Peyer's patch (tissue), 4 donors: ENCODE data around the gene C4A. TPM values are rescaled to one million over a fixed set of nuclear protein-coding genes. Genes with fewer than 3 reads are reported as not detected.
A peak's percentile ranks its signal among the peaks of the same experiment; 100 is the strongest.

ENCODE experiments used
- DNase-seq, 3 donors: peaks; one replicate each; pipeline ENCODE4 v3.0.0-alpha.2; 2017 to 2019
- H3K27ac ChIP-seq, 4 donors: fragments of 200-600 bp; sonication (generic); one replicate each; pipeline ENCODE4 v1.5.1; 2016 to 2019
- H3K27me3 ChIP-seq, 2 donors: fragments of 200-600 bp; sonication (generic); one replicate each; pipeline ENCODE4 v1.5.1; 2019
- H3K36me3 ChIP-seq, 3 donors: fragments of 200-600 bp; sonication (generic); one replicate each; pipeline ENCODE4 v1.5.1; 2016 to 2019
- H3K4me1 ChIP-seq, 4 donors: fragments of 200-600 bp; sonication (generic); one replicate each; pipeline ENCODE4 v1.5.1; 2016 to 2019
- H3K4me3 ChIP-seq, 4 donors: fragments of 200-600 bp; sonication (generic); 1 replicate in 3 of 4; 2 replicates in 1 of 4; pipeline ENCODE4 v1.5.1; 2016 to 2019; ENCODE audit warnings: mild to moderate bottlenecking in 1 of 4
- H3K9me3 ChIP-seq, 4 donors: fragments of 200-600 bp; sonication (generic); one replicate each; pipeline ENCODE4 v1.5.1; 2016 to 2019; ENCODE audit warnings: mild to moderate bottlenecking in 1 of 4
- CTCF ChIP-seq, 6 experiments: fragments of 450-650 bp in 4 of 6; fragments of 200-600 bp in 2 of 6; sonication (generic) in 1 of 6; IDR thresholded peaks; one replicate each; pipeline ENCODE4 v1.5.1; 2017 to 2019; ENCODE audit warnings: antibody characterized with exemption in 6 of 6, mild to moderate bottlenecking in 3 of 6, moderate library complexity in 1 of 6
- POLR2A ChIP-seq, 2 donors: fragments of 450-650 bp; IDR thresholded peaks; one replicate each; pipeline ENCODE4 v1.5.1; 2017; ENCODE audit warnings: antibody characterized with exemption in 2 of 2, mild to moderate bottlenecking in 2 of 2, moderate library complexity in 2 of 2
- total RNA-seq, 4 donors: library from RNA; depleted of rRNA; stranded (reverse); fragments of >200 nt; gene quantifications; one replicate each; pipeline ENCODE4 v1.1.0, GENCODE V29; 2016

C4A gene
- total RNA-seq, 4 donors from 2014 or later, result 13.7 to 56.9 (median 20.8) TPM

DNA sequence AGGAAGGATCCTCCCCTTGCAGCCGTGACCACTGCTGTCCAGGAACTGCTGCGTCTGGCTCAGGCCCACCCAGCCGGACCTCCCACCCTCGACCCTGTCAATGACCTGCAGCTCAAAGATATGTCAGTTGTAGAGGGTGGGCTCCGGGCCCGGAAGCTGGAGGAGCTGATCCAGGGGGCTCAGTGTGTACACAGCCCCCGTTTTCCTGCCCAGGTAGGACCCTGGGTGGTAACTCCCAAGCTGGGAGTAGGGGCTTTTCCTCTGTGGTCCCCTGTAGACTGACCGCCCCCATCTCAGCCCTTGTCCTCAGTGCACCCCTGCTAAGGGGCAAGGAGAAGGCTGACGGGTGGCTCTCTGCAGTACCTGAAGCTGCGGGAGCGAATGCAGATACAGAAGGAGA is 13.5 kb upstream of the C4A start:
- H3K27me3 ChIP-seq, result no peaks in the 10 kb centered on the region
- H3K4me1 ChIP-seq, result peaks cover 0 to 21% (median 12%) of the 10 kb centered on the region in 4 donors
- H3K9me3 ChIP-seq, result no peaks in the 10 kb centered on the region
- peaks cover 0 to 67% (median 0%) of the 10 kb centered on the region in 3 donors for H3K36me3 ChIP-seq
- no peak overlapping the region for H3K27ac ChIP-seq
- TF ChIP-seq CTCF (IDR thresholded peaks at IDR 0.05) (no peak), POLR2A (IDR thresholded peaks at IDR 0.05) (no peak)
- peak in 1 of 3 donors; percentile 42 for DNase-seq
- H3K4me3 ChIP-seq, result no peak overlapping the region

DNA sequence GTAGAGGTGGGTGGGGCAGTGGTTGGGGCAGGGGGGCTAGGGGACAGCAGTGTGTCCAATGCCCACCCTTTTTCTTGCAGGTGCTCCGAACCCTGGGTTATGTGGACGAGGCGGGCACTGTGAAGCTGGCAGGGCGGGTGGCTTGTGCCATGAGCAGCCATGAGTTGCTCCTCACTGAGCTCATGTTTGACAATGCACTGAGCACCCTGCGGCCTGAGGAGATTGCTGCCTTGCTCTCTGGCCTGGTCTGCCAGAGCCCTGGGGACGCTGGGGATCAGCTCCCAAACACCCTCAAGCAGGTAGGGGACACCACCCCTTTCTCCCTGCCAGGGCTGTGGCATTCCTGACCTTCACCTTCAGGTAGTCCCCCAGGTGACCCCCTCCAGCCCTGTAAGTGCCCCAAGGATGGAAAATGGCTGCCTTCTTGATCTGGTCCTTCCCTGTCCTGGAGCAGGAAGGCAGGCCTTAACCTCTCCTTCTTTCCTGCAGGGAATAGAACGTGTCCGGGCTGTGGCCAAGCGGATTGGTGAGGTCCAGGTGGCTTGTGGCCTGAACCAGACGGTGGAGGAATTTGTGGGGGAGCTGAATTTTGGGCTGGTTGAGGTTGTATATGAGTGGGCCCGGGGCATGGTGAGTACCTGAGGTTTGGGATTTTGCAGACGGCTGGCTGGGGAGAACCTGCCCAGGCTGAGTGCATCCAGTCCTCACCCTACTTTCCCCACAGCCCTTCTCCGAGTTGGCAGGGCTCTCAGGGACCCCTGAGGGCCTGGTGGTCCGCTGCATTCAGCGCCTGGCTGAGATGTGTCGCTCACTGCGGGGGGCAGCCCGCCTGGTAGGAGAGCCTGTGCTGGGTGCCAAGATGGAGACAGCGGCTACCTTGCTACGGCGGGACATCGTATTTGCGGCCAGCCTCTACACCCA is 12.8 kb upstream of the C4A start:
- TF ChIP-seq CTCF (IDR thresholded peaks at IDR 0.05) (no peak), POLR2A (IDR thresholded peaks at IDR 0.05) (no peak)
- no peaks in the 10 kb centered on the region for H3K9me3 ChIP-seq
- H3K36me3 ChIP-seq, result peaks cover 0 to 60% (median 0%) of the 10 kb centered on the region in 3 donors
- H3K27me3 ChIP-seq, result no peaks in the 10 kb centered on the region
- H3K4me1 ChIP-seq, result peaks cover 0 to 25% (median 12%) of the 10 kb centered on the region in 4 donors
- no peak overlapping the region for H3K27ac ChIP-seq
- DNase-seq, result peak in 1 of 3 donors; percentile 44
- H3K4me3 ChIP-seq, result no peak overlapping the region

DNA sequence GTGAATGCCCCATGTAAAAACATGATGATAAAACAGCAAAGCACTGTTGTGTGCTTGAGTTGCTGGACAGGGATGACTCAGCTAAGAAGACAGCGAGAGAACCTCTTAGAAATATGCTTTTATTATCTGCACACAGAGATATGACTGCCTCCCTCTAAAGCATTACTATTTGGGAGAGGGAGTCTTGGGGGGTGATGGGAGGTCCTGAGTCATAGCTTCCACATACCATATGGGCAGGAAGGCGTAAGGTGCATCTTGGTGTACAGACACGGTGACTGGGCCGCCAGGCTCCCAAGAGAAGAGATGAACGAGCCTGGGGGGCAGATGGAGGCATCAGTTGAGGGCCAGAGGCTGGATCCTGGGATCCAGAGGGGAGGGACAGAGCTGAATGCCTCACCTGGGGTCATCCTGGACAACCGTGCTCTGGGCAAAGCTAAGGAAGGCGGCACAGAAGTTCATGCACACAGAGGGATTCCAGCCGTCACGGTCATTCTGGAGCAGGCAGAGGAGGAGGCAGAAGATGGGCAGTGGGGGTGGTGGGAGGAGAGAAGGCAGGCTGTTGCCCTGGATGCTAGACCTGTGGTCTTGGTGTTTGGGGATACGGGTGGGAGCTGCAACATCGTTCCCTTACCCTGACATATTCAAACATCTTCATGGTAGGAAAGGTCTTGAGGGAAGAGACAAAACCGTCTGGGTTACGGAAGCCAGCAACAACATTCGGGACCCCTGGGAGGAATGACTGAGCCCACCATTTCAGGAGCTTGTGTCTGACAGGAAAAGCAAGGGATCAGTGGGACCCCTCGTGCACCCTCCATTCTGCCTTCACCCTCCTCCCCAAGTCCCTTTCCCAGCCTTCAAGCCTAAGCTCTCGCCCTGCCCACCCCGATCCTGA is 11.9 kb upstream of the C4A start:
- Histone ChIP-seq H3K4me1 (peaks cover 0 to 25% (median 12%) of the 10 kb centered on the region in 4 donors), H3K27ac (peak overlapping the region in 1 of 4 donors; percentile 19), H3K4me3 (no peak overlapping the region), H3K36me3 (peaks cover 0 to 52% (median 0%) of the 10 kb centered on the region in 3 donors), H3K9me3 (no peaks in the 10 kb centered on the region), H3K27me3 (no peaks in the 10 kb centered on the region)
- DNase-seq, result peak in 1 of 3 donors; percentile 37
- no peak for TF ChIP-seq CTCF (IDR thresholded peaks at IDR 0.05)
- no peak for TF ChIP-seq POLR2A (IDR thresholded peaks at IDR 0.05)

DNA sequence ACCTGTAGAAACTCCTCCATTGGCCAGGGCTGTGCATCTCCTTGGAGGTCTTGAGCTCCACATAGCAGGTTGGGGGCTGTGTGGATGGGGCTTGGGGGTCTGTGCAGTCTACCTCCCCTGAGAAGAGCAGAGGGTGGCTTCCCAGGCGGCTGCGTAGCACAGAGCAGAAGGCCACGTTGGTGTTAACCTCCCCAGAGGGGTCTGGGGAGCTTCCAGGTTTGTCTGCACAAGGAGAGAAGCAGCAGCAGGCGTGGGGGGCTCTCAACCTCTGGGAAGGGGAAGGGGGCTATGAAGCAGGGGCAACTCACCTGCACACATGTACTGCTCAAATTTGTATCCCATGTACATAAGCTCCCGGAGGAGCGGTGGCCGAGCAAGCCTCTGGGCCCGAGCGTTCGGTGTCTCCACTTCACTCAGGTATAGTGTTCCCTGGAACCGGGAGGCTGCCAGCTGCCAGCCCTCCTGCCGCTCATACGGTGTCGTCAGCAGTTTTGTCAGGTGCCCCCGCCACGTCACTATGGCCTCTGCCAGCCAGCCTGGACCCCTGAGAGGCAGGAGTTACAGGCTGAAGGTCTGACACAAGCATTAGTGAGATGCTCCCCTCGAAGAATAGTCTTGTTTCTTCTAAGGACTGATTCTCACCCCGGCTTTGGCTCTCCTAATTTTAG is 11.1 kb upstream of the C4A start:
- peak overlapping the region; percentile 87 to 98 (median 92) for H3K27ac ChIP-seq
- H3K9me3 ChIP-seq, result no peaks in the 10 kb centered on the region
- no peak for TF ChIP-seq POLR2A (IDR thresholded peaks at IDR 0.05)
- TF ChIP-seq CTCF (IDR thresholded peaks at IDR 0.05), result no peak
- peak in 1 of 3 donors; percentile 53 for DNase-seq
- peaks cover 0 to 44% (median 0%) of the 10 kb centered on the region in 3 donors for H3K36me3 ChIP-seq
- H3K4me3 ChIP-seq, result peak overlapping the region in 3 of 4 donors; percentile 70 to 91 (median 77)
- H3K27me3 ChIP-seq, result no peaks in the 10 kb centered on the region
- peaks cover 0 to 25% (median 12%) of the 10 kb centered on the region in 4 donors for H3K4me1 ChIP-seq
